ENCODE results near the gene HSBP1L1. TPM values are rescaled to one million over a fixed set of nuclear protein-coding genes. Genes with fewer than 3 reads are reported as not detected.

Gene HSBP1L1
- total RNA-seq, 1 donor from 2014 or later = 9.9 TPM

GRCh38 chr18:79962311-79962710, 2.1 kb upstream of the HSBP1L1 start:
- H3K36me3 Mint-ChIP-seq = no peaks in the 10 kb centered on the region
- peak overlapping the region; percentile 32 for H3K4me3 Mint-ChIP-seq
- peak overlapping the region; percentile 96 for H3K27ac Mint-ChIP-seq
- peaks cover 4% of the 10 kb centered on the region for H3K27me3 Mint-ChIP-seq
- peaks cover 19% of the 10 kb centered on the region for H3K4me1 Mint-ChIP-seq (ENCODE audit: unreplicated experiment)
- DNase-seq (ENCODE audit: extremely low spot score, unreplicated experiment) = no peak
- TF ChIP-seq CTCF (conservative IDR thresholded peaks at IDR 0.05) = no peak
- H3K9me3 Mint-ChIP-seq = no peaks in the 10 kb centered on the region

- TF ChIP-seq CTCF (conservative IDR thresholded peaks at IDR 0.05) = no peak
- Mint-ChIP-seq H3K4me1 (ENCODE audit: unreplicated experiment) (peaks cover 19% of the 10 kb centered on the region), H3K36me3 (no peaks in the 10 kb centered on the region), H3K27me3 (peaks cover 4% of the 10 kb centered on the region), H3K9me3 (no peaks in the 10 kb centered on the region), H3K27ac (peak overlapping the region; percentile 96), H3K4me3 (peak overlapping the region; percentile 74)
- no peak for DNase-seq (ENCODE audit: extremely low spot score, unreplicated experiment)
These were observed 1.4 kb upstream of the HSBP1L1 start for GRCh38 chr18:79962835-79963657.

- Mint-ChIP-seq H3K4me3 (peak overlapping the region; percentile 47), H3K27ac (peak overlapping the region; percentile 96), H3K36me3 (no peaks in the 10 kb centered on the region), H3K27me3 (peaks cover 4% of the 10 kb centered on the region), H3K4me1 (ENCODE audit: unreplicated experiment) (peaks cover 19% of the 10 kb centered on the region), H3K9me3 (no peaks in the 10 kb centered on the region)
- DNase-seq (ENCODE audit: extremely low spot score, unreplicated experiment) = no peak
- TF ChIP-seq CTCF (conservative IDR thresholded peaks at IDR 0.05) = no peak
These were observed 649 bp upstream of the HSBP1L1 start for GRCh38 chr18:79963658-79964329.

GRCh38 chr18:79965119-79965902, 868 bp downstream of the HSBP1L1 start:
- H3K9me3 Mint-ChIP-seq = no peaks in the 10 kb centered on the region
- peak overlapping the region; percentile 83 for H3K4me3 Mint-ChIP-seq
- TF ChIP-seq CTCF (conservative IDR thresholded peaks at IDR 0.05) = no peak
- H3K4me1 Mint-ChIP-seq (ENCODE audit: unreplicated experiment) = peaks cover 11% of the 10 kb centered on the region
- H3K27ac Mint-ChIP-seq = peak overlapping the region; percentile 90
- peaks cover 4% of the 10 kb centered on the region for H3K27me3 Mint-ChIP-seq
- no peak for DNase-seq (ENCODE audit: extremely low spot score, unreplicated experiment)
- peaks cover 5% of the 10 kb centered on the region for H3K36me3 Mint-ChIP-seq

GRCh38 chr18:79970419-79971133, 6.1 kb downstream of the HSBP1L1 start:
- Mint-ChIP-seq H3K27ac (no peak overlapping the region), H3K27me3 (peaks cover 1% of the 10 kb centered on the region), H3K4me1 (ENCODE audit: unreplicated experiment) (peaks cover 2% of the 10 kb centered on the region), H3K4me3 (no peak overlapping the region), H3K9me3 (no peaks in the 10 kb centered on the region), H3K36me3 (peaks cover 29% of the 10 kb centered on the region)
- no peak for DNase-seq (ENCODE audit: extremely low spot score, unreplicated experiment)
- TF ChIP-seq CTCF (conservative IDR thresholded peaks at IDR 0.05) = no peak
